SK-N-SH treated with all-trans-retinoic acid at 6 μM for 48 hours (cell line): ENCODE measurements around the gene OSBPL3.

ENCODE experiments used
- ATAC-seq: fragments of 200-7000 bp; cut with Tn5 transposase; 3 replicates; pipeline ENCODE4 v1.9.1; 2020; ENCODE audit warnings: mild to moderate bottlenecking, moderate library complexity
- ARNTL ChIP-seq: fragments of 450-650 bp; formaldehyde crosslinking; IDR thresholded peaks from 2 replicates; pipeline ENCODE4 v1.5.0; 2020; ENCODE audit warnings: low read depth, mild to moderate bottlenecking, moderate library complexity, borderline replicate concordance
- BACH2 ChIP-seq: fragments of 250-450 bp; sonication (Bioruptor Pico); IDR thresholded peaks from 2 replicates; pipeline ENCODE4 v1.9.0; 2021; ENCODE audit warnings: mild to moderate bottlenecking, borderline replicate concordance
- CSDC2 ChIP-seq: fragments of 250-450 bp; sonication (Bioruptor Pico); IDR thresholded peaks from 2 replicates; pipeline ENCODE4 v1.5.0; 2020; ENCODE audit warnings: mild to moderate bottlenecking, moderate library complexity
- ESRRG ChIP-seq: fragments of 250-450 bp; sonication (Bioruptor Pico); IDR thresholded peaks from 2 replicates; pipeline ENCODE4 v1.6.1; 2021; ENCODE audit warnings: mild to moderate bottlenecking
- GLIS3 ChIP-seq: fragments of 250-450 bp; sonication (Bioruptor Pico); IDR thresholded peaks from 2 replicates; pipeline ENCODE4 v1.5.0; 2020; ENCODE audit warnings: mild to moderate bottlenecking, moderate library complexity
- ISL1 ChIP-seq: fragments of 250-450 bp; sonication (Bioruptor Pico); IDR thresholded peaks from 2 replicates; pipeline ENCODE4 v2.1.2; 2022; ENCODE audit warnings: mild to moderate bottlenecking, moderate library complexity
- OSR1 ChIP-seq: fragments of 250-450 bp; sonication (Bioruptor Pico); IDR thresholded peaks from 2 replicates; pipeline ENCODE4 v1.8.0; 2022; ENCODE audit warnings: moderate library complexity, mild to moderate bottlenecking, inconsistent platforms
- PPARA ChIP-seq: fragments of 250-450 bp; sonication (Bioruptor Pico); IDR thresholded peaks from 2 replicates; pipeline ENCODE4 v1.5.0; 2020; ENCODE audit warnings: mild to moderate bottlenecking, borderline replicate concordance
- RARB ChIP-seq: fragments of 250-450 bp; sonication (Bioruptor Pico); IDR thresholded peaks from 2 replicates; pipeline ENCODE4 v1.8.0; 2021; ENCODE audit warnings: mild to moderate bottlenecking, moderate library complexity
- SNAI2 ChIP-seq: fragments of 250-450 bp; sonication (Bioruptor Pico); IDR thresholded peaks from 2 replicates; pipeline ENCODE4 v1.5.0; 2020; ENCODE audit warnings: mild to moderate bottlenecking, moderate library complexity
- TCF4 ChIP-seq: fragments of 250-450 bp; sonication (Bioruptor Pico); IDR thresholded peaks from 2 replicates; pipeline ENCODE4 v1.8.0; 2021; ENCODE audit warnings: mild to moderate bottlenecking, moderate library complexity, borderline replicate concordance
- TOX ChIP-seq: fragments of 250-450 bp; sonication (Bioruptor Pico); IDR thresholded peaks from 2 replicates; pipeline ENCODE4 v1.8.0; 2021; ENCODE audit warnings: mild to moderate bottlenecking, moderate library complexity, borderline replicate concordance
- ZC3H10 ChIP-seq: fragments of 250-450 bp; sonication (Bioruptor Pico); IDR thresholded peaks from 2 replicates; pipeline ENCODE4 v1.5.1; 2021; ENCODE audit warnings: mild to moderate bottlenecking, moderate library complexity
- ZFP3 ChIP-seq: fragments of 250-450 bp; sonication (Bioruptor Pico); IDR thresholded peaks from 2 replicates; pipeline ENCODE4 v1.5.0; 2020; ENCODE audit warnings: mild to moderate bottlenecking, moderate library complexity
- ZFP30 ChIP-seq: fragments of 450-650 bp; formaldehyde crosslinking; IDR thresholded peaks from 2 replicates; pipeline ENCODE4 v1.5.0; 2022; ENCODE audit warnings: mild to moderate bottlenecking, moderate library complexity
- ZNF565 ChIP-seq: fragments of 450-650 bp; formaldehyde crosslinking; conservative IDR thresholded peaks from 2 replicates; pipeline ENCODE4 v1.5.0; 2020; ENCODE audit warnings: low read depth, mild to moderate bottlenecking, moderate library complexity
- ZNF8 ChIP-seq: fragments of 450-650 bp; formaldehyde crosslinking; IDR thresholded peaks from 2 replicates; pipeline ENCODE4 v1.5.0; 2020; ENCODE audit warnings: mild to moderate bottlenecking, moderate library complexity
- TF ChIP-seq, protein P1 (sequence below): fragments of 250-450 bp; sonication (Bioruptor Pico); IDR thresholded peaks from 2 replicates; pipeline ENCODE4 v1.5.1; 2021; ENCODE audit warnings: mild to moderate bottlenecking, moderate library complexity
- TF ChIP-seq, protein P2 (sequence below): fragments of 250-450 bp; sonication (Bioruptor Pico); IDR thresholded peaks from 2 replicates; pipeline ENCODE4 v1.5.1; 2020; ENCODE audit warnings: low read depth, mild to moderate bottlenecking, moderate library complexity
- TF ChIP-seq, protein P3 (sequence below): fragments of 250-450 bp; sonication (Bioruptor Pico); IDR thresholded peaks from 2 replicates; pipeline ENCODE4 v1.8.0; 2020; ENCODE audit warnings: mild to moderate bottlenecking, moderate library complexity, borderline replicate concordance
- TF ChIP-seq, protein P4 (sequence below): fragments of 250-450 bp; sonication (Bioruptor Pico); IDR thresholded peaks from 2 replicates; pipeline ENCODE4 v1.5.0; 2020; ENCODE audit warnings: mild to moderate bottlenecking, moderate library complexity
- TF ChIP-seq, protein P5 (sequence below): fragments of 250-450 bp; sonication (Bioruptor Pico); IDR thresholded peaks from 2 replicates; pipeline ENCODE4 v1.8.0; 2021; ENCODE audit warnings: low read depth, mild to moderate bottlenecking, moderate library complexity, borderline replicate concordance

Gene OSBPL3

DNA sequence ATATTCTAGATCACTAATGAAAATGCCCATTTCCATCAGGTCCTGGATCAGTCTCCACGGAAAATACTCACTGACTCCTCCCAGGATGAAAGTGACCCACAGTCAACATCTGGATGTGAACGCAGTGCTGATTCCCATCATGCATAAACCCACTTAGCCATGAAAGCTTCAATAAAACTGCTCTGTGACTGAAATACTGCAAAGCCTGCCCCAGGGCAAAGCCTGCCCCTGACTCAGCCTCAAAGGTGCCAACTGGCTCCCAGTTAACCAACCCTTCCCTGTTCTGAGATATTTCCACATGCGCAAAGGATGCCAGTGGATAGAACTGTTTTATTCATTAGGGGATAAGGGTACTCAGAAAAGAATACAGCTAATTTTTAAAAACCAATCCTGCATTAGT lies 24.0 kb downstream of the OSBPL3 start:
- TF ChIP-seq ZC3H10, result no peak
- TF ChIP-seq BACH2 (CRISPR knock-in tag), result no peak
- TF ChIP-seq ARNTL (CRISPR knock-in tag), result no peak
- no peak for TF ChIP-seq ZNF565 (CRISPR knock-in tag)
- no peak for TF ChIP-seq ISL1 (CRISPR knock-in tag)
- TF ChIP-seq, protein P1, sequence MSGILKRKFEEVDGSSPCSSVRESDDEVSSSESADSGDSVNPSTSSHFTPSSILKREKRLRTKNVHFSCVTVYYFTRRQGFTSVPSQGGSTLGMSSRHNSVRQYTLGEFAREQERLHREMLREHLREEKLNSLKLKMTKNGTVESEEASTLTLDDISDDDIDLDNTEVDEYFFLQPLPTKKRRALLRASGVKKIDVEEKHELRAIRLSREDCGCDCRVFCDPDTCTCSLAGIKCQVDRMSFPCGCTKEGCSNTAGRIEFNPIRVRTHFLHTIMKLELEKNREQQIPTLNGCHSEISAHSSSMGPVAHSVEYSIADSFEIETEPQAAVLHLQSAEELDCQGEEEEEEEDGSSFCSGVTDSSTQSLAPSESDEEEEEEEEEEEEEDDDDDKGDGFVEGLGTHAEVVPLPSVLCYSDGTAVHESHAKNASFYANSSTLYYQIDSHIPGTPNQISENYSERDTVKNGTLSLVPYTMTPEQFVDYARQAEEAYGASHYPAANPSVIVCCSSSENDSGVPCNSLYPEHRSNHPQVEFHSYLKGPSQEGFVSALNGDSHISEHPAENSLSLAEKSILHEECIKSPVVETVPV, result no peak
- TF ChIP-seq ZFP30 (CRISPR knock-in tag), result no peak
- TF ChIP-seq, protein P2, sequence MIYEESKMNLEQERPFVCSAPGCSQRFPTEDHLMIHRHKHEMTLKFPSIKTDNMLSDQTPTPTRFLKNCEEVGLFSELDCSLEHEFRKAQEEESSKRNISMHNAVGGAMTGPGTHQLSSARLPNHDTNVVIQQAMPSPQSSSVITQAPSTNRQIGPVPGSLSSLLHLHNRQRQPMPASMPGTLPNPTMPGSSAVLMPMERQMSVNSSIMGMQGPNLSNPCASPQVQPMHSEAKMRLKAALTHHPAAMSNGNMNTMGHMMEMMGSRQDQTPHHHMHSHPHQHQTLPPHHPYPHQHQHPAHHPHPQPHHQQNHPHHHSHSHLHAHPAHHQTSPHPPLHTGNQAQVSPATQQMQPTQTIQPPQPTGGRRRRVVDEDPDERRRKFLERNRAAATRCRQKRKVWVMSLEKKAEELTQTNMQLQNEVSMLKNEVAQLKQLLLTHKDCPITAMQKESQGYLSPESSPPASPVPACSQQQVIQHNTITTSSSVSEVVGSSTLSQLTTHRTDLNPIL (CRISPR knock-in tag), result no peak
- no peak for TF ChIP-seq ESRRG (CRISPR knock-in tag)
- TF ChIP-seq CSDC2 (CRISPR knock-in tag), result no peak
- TF ChIP-seq RARB, result no peak
- TF ChIP-seq SNAI2 (CRISPR knock-in tag), result no peak
- TF ChIP-seq TCF4 (CRISPR knock-in tag), result no peak
- TF ChIP-seq, protein P3, sequence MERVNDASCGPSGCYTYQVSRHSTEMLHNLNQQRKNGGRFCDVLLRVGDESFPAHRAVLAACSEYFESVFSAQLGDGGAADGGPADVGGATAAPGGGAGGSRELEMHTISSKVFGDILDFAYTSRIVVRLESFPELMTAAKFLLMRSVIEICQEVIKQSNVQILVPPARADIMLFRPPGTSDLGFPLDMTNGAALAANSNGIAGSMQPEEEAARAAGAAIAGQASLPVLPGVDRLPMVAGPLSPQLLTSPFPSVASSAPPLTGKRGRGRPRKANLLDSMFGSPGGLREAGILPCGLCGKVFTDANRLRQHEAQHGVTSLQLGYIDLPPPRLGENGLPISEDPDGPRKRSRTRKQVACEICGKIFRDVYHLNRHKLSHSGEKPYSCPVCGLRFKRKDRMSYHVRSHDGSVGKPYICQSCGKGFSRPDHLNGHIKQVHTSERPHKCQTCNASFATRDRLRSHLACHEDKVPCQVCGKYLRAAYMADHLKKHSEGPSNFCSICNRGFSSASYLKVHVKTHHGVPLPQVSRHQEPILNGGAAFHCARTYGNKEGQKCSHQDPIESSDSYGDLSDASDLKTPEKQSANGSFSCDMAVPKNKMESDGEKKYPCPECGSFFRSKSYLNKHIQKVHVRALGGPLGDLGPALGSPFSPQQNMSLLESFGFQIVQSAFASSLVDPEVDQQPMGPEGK, result no peak
- TF ChIP-seq ZNF8 (CRISPR knock-in tag), result no peak
- TF ChIP-seq, protein P4, sequence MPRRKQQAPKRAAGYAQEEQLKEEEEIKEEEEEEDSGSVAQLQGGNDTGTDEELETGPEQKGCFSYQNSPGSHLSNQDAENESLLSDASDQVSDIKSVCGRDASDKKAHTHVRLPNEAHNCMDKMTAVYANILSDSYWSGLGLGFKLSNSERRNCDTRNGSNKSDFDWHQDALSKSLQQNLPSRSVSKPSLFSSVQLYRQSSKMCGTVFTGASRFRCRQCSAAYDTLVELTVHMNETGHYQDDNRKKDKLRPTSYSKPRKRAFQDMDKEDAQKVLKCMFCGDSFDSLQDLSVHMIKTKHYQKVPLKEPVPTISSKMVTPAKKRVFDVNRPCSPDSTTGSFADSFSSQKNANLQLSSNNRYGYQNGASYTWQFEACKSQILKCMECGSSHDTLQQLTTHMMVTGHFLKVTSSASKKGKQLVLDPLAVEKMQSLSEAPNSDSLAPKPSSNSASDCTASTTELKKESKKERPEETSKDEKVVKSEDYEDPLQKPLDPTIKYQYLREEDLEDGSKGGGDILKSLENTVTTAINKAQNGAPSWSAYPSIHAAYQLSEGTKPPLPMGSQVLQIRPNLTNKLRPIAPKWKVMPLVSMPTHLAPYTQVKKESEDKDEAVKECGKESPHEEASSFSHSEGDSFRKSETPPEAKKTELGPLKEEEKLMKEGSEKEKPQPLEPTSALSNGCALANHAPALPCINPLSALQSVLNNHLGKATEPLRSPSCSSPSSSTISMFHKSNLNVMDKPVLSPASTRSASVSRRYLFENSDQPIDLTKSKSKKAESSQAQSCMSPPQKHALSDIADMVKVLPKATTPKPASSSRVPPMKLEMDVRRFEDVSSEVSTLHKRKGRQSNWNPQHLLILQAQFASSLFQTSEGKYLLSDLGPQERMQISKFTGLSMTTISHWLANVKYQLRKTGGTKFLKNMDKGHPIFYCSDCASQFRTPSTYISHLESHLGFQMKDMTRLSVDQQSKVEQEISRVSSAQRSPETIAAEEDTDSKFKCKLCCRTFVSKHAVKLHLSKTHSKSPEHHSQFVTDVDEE (CRISPR knock-in tag), result no peak
- TF ChIP-seq OSR1, result no peak
- TF ChIP-seq, all 23 proteins: peak for 0
- ATAC-seq, result no peak

DNA sequence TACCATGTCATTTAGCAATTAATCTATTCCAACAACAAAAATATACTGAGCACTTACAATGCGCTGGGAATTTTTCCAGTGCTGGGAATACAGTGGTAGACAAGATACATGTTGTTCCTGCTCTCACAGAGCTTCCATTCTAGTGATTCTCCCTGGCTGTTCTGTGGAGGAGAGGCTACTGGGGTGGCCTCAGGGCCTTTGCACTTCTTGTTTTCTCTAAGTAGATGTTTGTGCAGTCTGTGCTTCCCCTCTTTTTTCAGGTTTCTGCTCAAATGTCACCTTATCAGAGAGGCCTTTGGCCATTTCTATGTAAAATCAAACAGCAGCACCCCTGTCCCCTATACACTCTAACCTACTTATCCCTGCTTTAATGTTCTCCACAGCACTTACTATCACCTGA lies 24.7 kb downstream of the OSBPL3 start:
- no peak for ATAC-seq
- TF ChIP-seq TOX, result no peak
- TF ChIP-seq, protein P4 (CRISPR knock-in tag), result no peak
- no peak for TF ChIP-seq RARB
- TF ChIP-seq, protein P2 (CRISPR knock-in tag), result no peak
- TF ChIP-seq GLIS3, result no peak
- TF ChIP-seq, protein P3, result no peak
- TF ChIP-seq BACH2 (CRISPR knock-in tag), result no peak
- TF ChIP-seq ZC3H10, result no peak
- TF ChIP-seq, protein P5, sequence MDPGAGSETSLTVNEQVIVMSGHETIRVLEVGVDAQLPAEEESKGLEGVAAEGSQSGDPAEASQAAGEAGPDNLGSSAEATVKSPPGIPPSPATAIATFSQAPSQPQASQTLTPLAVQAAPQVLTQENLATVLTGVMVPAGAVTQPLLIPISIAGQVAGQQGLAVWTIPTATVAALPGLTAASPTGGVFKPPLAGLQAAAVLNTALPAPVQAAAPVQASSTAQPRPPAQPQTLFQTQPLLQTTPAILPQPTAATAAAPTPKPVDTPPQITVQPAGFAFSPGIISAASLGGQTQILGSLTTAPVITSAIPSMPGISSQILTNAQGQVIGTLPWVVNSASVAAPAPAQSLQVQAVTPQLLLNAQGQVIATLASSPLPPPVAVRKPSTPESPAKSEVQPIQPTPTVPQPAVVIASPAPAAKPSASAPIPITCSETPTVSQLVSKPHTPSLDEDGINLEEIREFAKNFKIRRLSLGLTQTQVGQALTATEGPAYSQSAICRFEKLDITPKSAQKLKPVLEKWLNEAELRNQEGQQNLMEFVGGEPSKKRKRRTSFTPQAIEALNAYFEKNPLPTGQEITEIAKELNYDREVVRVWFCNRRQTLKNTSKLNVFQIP (CRISPR knock-in tag), result no peak
- TF ChIP-seq ARNTL (CRISPR knock-in tag), result no peak
- TF ChIP-seq ZFP30 (CRISPR knock-in tag), result no peak
- TF ChIP-seq, protein P1, result no peak
- no peak for TF ChIP-seq CSDC2 (CRISPR knock-in tag)
- no peak for TF ChIP-seq PPARA (CRISPR knock-in tag)
- no peak for TF ChIP-seq ZFP3 (CRISPR knock-in tag)
- no peak for TF ChIP-seq ESRRG (CRISPR knock-in tag)
- no peak for TF ChIP-seq ZNF565 (CRISPR knock-in tag)
- TF ChIP-seq ZNF8 (CRISPR knock-in tag), result no peak
